AG09309 (cell line): ENCODE measurements around the gene FNIP2.

Experiments used
- DNase-seq: peaks from one replicate; pipeline ENCODE4 v3.0.0-alpha.2; 2010; ENCODE audit warnings: low read depth
- H3K4me3 ChIP-seq: 2 replicates; pipeline ENCODE4 v1.5.1; 2011; ENCODE audit warnings: mild to moderate bottlenecking, low read depth, low read length, moderate library complexity; ENCODE audit not compliant: control insufficient read depth
- TF ChIP-seq, protein P1 (sequence below): IDR thresholded peaks from 2 replicates; pipeline ENCODE4 v1.5.1; 2011; ENCODE audit warnings: mild to moderate bottlenecking, low read depth, low read length, inconsistent platforms; ENCODE audit not compliant: insufficient read depth, control insufficient read depth; ENCODE audit errors: missing control alignments

Gene FNIP2

DNA sequence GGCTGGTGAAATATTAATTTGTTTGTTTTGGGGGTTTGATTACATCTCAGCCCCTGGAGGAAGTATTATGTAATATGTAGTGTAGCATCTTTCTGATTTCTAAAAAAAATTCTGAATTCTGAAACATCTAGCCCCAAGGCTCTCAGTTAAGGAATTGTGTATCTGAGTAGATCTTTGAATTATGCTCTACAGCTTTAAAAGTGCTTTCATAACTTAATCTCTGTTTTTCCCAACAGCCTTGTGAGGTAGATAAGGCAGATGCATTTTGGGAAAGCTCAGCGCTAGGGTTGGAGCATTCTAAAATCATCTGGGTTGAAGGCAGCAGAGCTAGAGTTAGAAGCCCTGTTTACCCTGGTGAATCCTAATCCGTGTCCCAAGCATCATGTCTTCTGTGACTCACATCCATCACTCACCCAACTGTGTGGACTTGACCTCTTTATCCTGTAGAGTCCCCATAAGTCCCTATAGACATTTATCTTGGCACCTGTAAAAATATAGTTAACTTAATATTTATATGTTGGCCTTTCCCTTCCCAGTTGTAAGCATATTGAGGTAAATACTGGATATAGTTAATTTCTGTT lies 49.8 kb downstream of the FNIP2 start:
- TF ChIP-seq, protein P1, sequence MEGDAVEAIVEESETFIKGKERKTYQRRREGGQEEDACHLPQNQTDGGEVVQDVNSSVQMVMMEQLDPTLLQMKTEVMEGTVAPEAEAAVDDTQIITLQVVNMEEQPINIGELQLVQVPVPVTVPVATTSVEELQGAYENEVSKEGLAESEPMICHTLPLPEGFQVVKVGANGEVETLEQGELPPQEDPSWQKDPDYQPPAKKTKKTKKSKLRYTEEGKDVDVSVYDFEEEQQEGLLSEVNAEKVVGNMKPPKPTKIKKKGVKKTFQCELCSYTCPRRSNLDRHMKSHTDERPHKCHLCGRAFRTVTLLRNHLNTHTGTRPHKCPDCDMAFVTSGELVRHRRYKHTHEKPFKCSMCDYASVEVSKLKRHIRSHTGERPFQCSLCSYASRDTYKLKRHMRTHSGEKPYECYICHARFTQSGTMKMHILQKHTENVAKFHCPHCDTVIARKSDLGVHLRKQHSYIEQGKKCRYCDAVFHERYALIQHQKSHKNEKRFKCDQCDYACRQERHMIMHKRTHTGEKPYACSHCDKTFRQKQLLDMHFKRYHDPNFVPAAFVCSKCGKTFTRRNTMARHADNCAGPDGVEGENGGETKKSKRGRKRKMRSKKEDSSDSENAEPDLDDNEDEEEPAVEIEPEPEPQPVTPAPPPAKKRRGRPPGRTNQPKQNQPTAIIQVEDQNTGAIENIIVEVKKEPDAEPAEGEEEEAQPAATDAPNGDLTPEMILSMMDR: no peak
- no peak for DNase-seq
- no peak overlapping the region for H3K4me3 ChIP-seq

DNA sequence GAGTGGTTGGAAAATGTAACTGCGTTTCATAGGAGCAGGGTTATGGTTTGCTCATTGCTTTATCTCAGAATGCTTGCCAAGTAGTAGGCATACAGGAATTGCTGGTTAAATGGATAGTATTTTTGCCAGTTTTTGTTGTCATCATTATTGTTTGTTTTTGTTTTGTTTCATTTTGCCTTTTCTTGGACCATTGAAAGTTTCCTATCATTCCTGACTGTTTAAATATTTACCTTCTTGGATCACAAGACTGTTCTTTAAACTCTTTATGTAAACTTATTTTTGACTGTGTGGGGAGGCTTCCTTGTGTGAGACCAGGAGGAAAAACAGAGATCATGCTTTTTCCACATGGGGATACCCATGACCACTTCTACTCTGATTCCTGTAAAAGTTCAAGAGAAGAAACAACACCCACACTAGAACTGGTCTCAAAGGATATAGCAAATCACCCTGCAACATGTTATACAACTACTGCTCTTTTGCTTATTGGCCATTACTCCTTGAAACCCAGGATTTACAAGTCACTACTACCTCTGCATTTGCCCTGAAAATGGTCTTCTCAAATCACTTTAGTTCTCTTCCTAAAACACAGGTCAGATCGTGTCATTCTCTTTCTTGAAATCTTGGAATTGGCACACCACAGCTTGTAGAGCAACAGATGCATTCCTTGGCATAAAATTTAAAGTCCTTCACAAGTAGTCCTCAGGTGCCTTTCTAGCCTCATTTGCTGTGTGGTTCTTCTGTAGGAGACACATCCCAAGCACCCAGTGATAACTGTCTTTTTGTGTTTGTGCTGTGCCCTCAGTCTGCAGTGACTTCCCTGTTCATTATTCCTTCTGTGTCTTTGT lies 51.3 kb downstream of the FNIP2 start:
- DNase-seq: no peak
- TF ChIP-seq, protein P1: no peak
- no peak overlapping the region for H3K4me3 ChIP-seq

DNA sequence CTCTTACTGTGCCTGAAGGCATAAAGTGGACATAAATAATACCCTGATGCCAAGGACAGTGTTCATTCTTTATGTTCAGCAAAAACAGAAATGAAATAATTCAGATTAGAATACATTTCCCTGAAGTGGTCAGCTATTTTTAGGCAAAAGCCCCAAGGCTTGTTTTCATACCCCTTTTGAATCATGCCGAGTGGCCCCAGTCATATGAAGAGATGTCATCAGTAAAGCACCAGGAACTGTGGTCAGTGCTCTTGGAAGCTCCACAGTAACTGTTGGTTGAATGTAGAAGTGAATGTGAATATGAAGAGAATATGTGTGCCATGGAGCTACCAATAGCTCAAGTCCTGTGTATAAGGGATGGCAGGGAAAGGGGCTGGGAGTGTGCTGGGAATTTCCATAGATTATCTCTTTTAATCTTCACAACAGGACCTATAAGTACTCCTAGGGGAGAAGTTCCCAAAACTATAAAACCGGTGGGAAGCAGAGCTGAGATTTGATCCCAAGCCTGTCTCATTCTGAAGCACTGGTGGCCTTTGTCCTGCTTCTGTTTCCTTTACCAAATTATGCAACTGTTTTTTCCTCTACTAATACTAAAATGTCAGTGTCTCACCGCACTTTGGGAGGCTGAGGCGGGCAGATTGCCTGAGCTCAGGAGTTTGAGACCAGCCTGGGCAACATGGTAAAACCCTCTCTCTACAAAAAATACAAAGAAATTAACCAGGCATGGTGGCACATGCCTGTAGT lies 52.6 kb downstream of the FNIP2 start:
- no peak overlapping the region for H3K4me3 ChIP-seq
- DNase-seq: no peak
- TF ChIP-seq, protein P1: no peak

DNA sequence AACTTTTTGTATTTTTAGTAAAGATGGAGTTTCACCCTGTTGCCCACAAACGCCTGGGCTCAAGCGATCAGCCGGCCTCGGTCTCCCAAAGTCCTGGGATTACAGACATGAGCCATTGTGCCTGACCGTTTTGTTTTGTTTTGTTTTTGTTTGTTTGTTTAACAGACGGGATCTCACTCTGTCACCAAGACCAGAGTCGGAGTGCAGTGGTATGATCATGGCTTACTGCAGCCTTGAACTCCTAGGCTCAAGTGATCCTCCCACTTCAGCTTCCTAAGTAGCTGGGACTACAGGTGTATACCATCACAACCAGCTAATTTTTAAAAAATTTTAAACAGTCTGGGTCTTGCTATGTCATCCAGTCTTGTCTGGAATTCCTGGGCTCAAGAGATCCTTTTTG lies 53.5 kb downstream of the FNIP2 start:
- TF ChIP-seq, protein P1: no peak
- DNase-seq: no peak
- no peak overlapping the region for H3K4me3 ChIP-seq

DNA sequence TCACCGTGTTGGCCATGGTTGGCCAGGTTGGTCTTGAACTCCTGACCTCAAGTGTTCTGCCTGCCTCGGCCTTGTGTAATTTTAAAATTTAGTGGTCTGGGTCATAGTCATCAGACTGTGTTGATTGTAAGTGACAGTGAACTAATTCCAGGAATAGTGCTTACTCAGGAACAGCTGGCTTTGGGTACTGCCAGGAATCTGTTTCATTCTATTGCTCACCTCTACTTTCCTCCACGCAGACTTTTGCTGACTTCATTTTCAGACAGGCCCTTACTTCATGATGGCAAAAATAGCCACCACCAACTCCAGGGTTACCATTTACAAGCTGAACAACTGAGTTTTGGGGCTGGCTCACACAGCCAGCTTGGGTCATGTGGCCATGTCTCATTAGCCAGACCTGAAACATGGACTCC lies 54.6 kb downstream of the FNIP2 start:
- H3K4me3 ChIP-seq: no peak overlapping the region
- TF ChIP-seq, protein P1: no peak
- peak; percentile 37 for DNase-seq

DNA sequence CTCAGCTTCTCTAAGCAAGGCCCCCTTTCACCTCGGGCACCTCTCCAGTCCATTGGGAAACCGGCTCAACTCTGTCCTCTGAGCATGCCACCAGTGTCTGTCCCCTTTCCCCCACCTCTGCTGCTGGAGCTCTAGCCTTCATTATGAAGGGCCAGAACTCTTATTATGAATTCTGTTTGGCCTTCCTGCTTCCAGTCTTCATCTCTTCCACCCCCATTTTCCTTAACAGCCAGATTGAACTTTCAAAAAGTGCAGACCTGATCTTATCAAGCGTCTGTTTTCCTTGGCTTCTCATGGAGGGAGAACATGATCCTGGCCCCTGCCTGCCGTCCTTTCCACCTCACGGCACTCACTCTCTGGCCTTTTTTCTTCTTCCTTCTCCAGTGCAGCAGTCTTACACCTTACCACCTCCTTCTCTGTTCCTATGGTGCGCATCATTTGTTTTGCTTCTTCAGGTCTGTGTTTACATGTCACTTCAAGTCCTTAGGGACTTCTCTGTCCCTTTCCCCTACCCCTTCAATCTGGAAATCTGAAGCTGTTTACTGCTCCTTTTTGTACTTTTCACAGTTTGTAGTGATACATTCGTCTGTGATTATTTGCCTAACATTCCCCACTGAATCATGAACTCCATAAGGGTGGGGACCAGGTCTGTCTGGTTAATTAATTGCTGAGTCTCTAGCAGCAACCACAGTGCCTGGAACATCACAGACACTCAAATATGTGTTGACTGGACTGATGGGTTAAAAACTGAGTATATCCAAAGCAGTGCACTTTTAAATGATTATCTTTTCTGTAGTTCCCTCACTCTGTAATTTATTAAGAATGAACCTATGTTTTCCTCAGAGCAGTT lies 55.8 kb downstream of the FNIP2 start:
- TF ChIP-seq, protein P1: no peak
- no peak for DNase-seq

More for the DNA sequence above, 55.8 kb downstream of the FNIP2 start:
- H3K4me3 ChIP-seq: no peak overlapping the region
